HepG2 (cell line): Measurements from ENCODE around the gene RSRC2. TPM values are rescaled to one million over a fixed set of nuclear protein-coding genes. Genes with fewer than 3 reads are reported as not detected.

ENCODE experiments used
- ARNT ChIP-seq: fragments of 450-650 bp; IDR thresholded peaks from 2 replicates; pipeline ENCODE4 v1.6.1; 2017
- EP300 ChIP-seq, 3 experiments: sonication (generic) in 1 of 3; formaldehyde crosslinking in 1 of 3; IDR thresholded peaks; 2 replicates each; pipeline versions ENCODE4 v1.5.1 to v1.6.1; 2011 to 2020; ENCODE audit warnings: low read depth in 2 of 3, low read length in 2 of 3, borderline replicate concordance in 1 of 3, improper control_type of control experiment in 1 of 3, mild to moderate bottlenecking in 1 of 3, missing genetic modification reagents in 1 of 3, moderate library complexity in 1 of 3
- FOXJ3 ChIP-seq: sonication (generic); formaldehyde crosslinking; IDR thresholded peaks from 2 replicates; pipeline ENCODE4 v1.4.0; 2020; ENCODE audit warnings: missing genetic modification reagents, mild to moderate bottlenecking, borderline replicate concordance
- HDAC2 ChIP-seq: sonication (generic); formaldehyde crosslinking; IDR thresholded peaks from 2 replicates; pipeline ENCODE4 v1.4.0; 2020; ENCODE audit warnings: missing genetic modification reagents
- JUNB ChIP-seq: sonication (generic); formaldehyde crosslinking; IDR thresholded peaks from 2 replicates; pipeline ENCODE4 v1.8.0; 2022; ENCODE audit warnings: missing genetic modification reagents, mild to moderate bottlenecking, borderline replicate concordance
- KDM3A ChIP-seq: IDR thresholded peaks from 2 replicates; pipeline ENCODE4 v1.6.1; 2018; ENCODE audit warnings: low read depth, missing compliant biosample characterization
- KLF15 ChIP-seq: sonication (generic); formaldehyde crosslinking; IDR thresholded peaks from 2 replicates; pipeline ENCODE4 v1.8.1; 2023; ENCODE audit warnings: borderline replicate concordance, mild to moderate bottlenecking, inconsistent platforms, missing genetic modification reagents, mixed read lengths
- RFXANK ChIP-seq: IDR thresholded peaks from 2 replicates; pipeline ENCODE4 v1.6.1; 2016
- SOX13 ChIP-seq, 3 experiments: fragments of 450-650 bp in 1 of 3; sonication (generic) in 1 of 3; formaldehyde crosslinking in 1 of 3; IDR thresholded peaks in 2 of 3; conservative IDR thresholded peaks in 1 of 3; 2 replicates each; pipeline versions ENCODE4 v1.5.0 to v1.6.1; 2016 to 2020; ENCODE audit warnings: antibody characterized with exemption in 1 of 3, mild to moderate bottlenecking in 1 of 3, missing compliant biosample characterization in 1 of 3, missing genetic modification reagents in 1 of 3, moderate library complexity in 1 of 3
- SSRP1 ChIP-seq: IDR thresholded peaks from 2 replicates; pipeline ENCODE4 v1.6.1; 2016; ENCODE audit warnings: control low read depth
- ZBTB2 ChIP-seq: sonication (generic); formaldehyde crosslinking; IDR thresholded peaks from 2 replicates; pipeline ENCODE4 v1.8.0; 2022; ENCODE audit warnings: low read depth, missing genetic modification reagents
- polyA plus RNA-seq, 8 experiments: library from polyadenylated mRNA; depleted of rRNA in 3 of 8; stranded (reverse) in 7 of 8; unstranded in 1 of 8; fragments of >200 nt; fragmentation: Illumina TruSeq in 4 of 8; extraction: Trizol in 4 of 8; gene quantifications; 2 replicates each; pipeline versions ENCODE4 v1.2.1 to v1.2.3, GENCODE V29; 2011 to 2016; ENCODE audit warnings: low read depth in 4 of 8, missing spikeins in 1 of 8, mixed read lengths in 1 of 8; ENCODE audit not compliant: insufficient read depth in 1 of 8
- total RNA-seq, 5 experiments: library from RNA; depleted of rRNA; stranded (reverse); fragments of >200 nt; fragmentation: Illumina TruSeq; extraction: Trizol; gene quantifications; 2 replicates each; pipeline ENCODE4 v1.2.3, GENCODE V29; 2016; ENCODE audit warnings: low read depth in 1 of 5
- TF ChIP-seq, protein P1 (sequence below): sonication (generic); formaldehyde crosslinking; IDR thresholded peaks from 2 replicates; pipeline ENCODE4 v1.8.0; 2022; ENCODE audit warnings: missing genetic modification reagents, mild to moderate bottlenecking, inconsistent platforms, borderline replicate concordance
- TF ChIP-seq, protein P2 (sequence below): sonication (generic); formaldehyde crosslinking; IDR thresholded peaks from 2 replicates; pipeline ENCODE4 v1.4.0; 2020; ENCODE audit warnings: low read depth, mild to moderate bottlenecking, missing genetic modification reagents
- TF ChIP-seq, protein P3 (sequence below): IDR thresholded peaks from 2 replicates; pipeline ENCODE4 v1.6.1; 2016; ENCODE audit warnings: low read depth
- TF ChIP-seq, protein P4 (sequence below): sonication (generic); formaldehyde crosslinking; IDR thresholded peaks from 2 replicates; pipeline ENCODE4 v1.5.0; 2020; ENCODE audit warnings: mild to moderate bottlenecking, missing genetic modification reagents, borderline replicate concordance
- TF ChIP-seq, protein P5 (sequence below): sonication (generic); formaldehyde crosslinking; IDR thresholded peaks from 2 replicates; pipeline ENCODE4 v1.4.0; 2020; ENCODE audit warnings: missing genetic modification reagents, mild to moderate bottlenecking, borderline replicate concordance

RSRC2 gene
- total and polyA plus RNA-seq, 2 of the 13 experiments (the other 11 are each of a cell fraction or from before 2014, with no cell fraction given), result 31.4 to 77.8 TPM

DNA sequence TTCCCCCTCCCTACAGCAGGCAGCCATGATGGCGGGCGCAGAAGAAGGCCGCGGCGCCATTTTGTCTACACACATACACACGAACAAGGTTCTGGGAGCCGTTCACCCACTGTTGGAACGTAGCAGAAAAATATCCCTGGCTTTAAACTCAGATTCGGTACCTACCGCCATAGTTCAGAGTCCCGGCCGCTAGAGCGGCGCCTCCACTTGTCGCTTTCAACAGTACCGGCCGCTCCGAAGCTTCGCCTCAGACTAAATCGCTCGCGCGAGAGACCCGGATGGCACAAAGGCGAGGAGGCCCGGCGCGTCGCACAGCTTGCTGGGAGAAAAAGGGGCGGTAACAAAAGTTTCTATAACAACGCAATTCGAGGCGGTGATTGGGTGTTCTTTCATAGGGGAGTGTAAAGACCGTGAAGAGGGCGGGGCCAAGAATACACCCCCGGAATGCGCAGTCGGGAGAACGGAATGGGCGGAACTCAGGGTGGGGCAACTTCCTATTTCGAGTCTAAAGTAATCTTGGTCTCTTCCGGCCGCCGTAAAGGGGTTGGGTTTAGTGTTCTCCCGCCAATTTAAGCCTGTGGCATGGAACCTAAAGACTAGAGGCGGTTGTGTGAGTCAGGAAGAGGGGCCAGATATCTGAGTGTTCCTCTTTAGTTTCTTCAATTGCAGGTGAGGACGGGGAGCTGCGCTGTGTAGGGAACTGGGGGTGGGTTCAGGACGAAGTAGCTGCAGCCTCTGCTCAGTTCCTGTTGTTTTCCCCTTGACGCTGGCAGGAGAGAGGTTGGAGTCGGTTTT is at the start of gene RSRC2, which contains the start of gene KNTC1 (continued):
- peak; percentile 60; the same call in 1 of the 2 replicates for TF ChIP-seq FOXJ3
- peak; percentile 8 to 34 for TF ChIP-seq EP300 (IDR thresholded peaks at IDR 0.05; ENCODE audit: low read depth in 2 of 2, low read length in 2 of 2)
- no peak for TF ChIP-seq EP300 (CRISPR knock-in tag; IDR thresholded peaks at IDR 0.05; ENCODE audit: borderline replicate concordance)
- peak; percentile 43; the same call in 1 of the 2 replicates for TF ChIP-seq KLF15 (CRISPR knock-in tag)
- TF ChIP-seq, protein P1, sequence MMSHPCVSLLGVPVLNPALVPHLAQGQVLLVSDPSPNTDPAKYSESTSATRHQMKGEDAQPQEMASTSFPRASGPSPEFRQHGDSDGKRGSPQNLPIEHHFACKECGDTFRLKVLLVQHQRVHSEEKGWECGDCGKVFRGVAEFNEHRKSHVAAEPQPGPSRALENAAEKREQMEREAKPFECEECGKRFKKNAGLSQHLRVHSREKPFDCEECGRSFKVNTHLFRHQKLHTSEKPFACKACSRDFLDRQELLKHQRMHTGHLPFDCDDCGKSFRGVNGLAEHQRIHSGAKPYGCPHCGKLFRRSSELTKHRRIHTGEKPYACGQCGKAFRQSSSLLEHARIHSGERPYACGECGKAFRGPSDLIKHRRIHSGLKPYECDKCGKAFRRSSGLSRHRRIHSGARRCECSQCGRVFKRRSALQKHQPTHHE (CRISPR knock-in tag), result peak; percentile 37; the same call in 1 of the 2 replicates
- TF ChIP-seq, protein P2, sequence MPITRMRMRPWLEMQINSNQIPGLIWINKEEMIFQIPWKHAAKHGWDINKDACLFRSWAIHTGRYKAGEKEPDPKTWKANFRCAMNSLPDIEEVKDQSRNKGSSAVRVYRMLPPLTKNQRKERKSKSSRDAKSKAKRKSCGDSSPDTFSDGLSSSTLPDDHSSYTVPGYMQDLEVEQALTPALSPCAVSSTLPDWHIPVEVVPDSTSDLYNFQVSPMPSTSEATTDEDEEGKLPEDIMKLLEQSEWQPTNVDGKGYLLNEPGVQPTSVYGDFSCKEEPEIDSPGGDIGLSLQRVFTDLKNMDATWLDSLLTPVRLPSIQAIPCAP (CRISPR knock-in tag), result no peak
- no peak for TF ChIP-seq SSRP1 (CRISPR knock-in tag)
- peak; percentile 37; the same call in 1 of the 2 replicates for TF ChIP-seq JUNB (CRISPR knock-in tag)
- TF ChIP-seq, protein P3, sequence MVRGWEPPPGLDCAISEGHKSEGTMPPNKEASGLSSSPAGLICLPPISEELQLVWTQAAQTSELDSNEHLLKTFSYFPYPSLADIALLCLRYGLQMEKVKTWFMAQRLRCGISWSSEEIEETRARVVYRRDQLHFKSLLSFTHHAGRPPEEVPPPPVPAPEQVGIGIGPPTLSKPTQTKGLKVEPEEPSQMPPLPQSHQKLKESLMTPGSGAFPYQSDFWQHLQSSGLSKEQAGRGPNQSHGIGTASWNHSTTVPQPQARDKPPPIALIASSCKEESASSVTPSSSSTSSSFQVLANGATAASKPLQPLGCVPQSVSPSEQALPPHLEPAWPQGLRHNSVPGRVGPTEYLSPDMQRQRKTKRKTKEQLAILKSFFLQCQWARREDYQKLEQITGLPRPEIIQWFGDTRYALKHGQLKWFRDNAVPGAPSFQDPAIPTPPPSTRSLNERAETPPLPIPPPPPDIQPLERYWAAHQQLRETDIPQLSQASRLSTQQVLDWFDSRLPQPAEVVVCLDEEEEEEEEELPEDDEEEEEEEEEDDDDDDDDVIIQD (CRISPR knock-in tag), result peak; percentile 57; the same call in 1 of the 2 replicates
- no peak for TF ChIP-seq SOX13 (IDR thresholded peaks at IDR 0.05)
- TF ChIP-seq SOX13 (CRISPR knock-in tag; conservative IDR thresholded peaks at IDR 0.05 in 1 of 2, IDR thresholded peaks at IDR 0.05 in 1 of 2), result 0 out of 4 replicates have a peak, but pooled peaks of 1 of the 2 experiments have one; percentile 24
- TF ChIP-seq, protein P4, sequence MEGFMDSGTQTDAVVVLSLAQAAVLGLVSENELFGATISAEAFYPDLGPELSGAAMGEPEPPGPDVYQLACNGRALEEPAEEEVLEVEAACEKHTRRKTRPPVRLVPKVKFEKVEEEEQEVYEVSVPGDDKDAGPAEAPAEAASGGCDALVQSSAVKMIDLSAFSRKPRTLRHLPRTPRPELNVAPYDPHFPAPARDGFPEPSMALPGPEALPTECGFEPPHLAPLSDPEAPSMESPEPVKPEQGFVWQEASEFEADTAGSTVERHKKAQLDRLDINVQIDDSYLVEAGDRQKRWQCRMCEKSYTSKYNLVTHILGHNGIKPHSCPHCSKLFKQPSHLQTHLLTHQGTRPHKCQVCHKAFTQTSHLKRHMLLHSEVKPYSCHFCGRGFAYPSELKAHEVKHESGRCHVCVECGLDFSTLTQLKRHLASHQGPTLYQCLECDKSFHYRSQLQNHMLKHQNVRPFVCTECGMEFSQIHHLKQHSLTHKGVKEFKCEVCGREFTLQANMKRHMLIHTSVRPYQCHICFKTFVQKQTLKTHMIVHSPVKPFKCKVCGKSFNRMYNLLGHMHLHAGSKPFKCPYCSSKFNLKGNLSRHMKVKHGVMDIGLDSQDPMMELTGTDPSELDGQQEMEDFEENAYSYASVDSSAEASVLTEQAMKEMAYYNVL (CRISPR knock-in tag), result 0 out of 2 replicates have a peak, but pooled peaks have one; percentile 1
- peak; percentile 33; the same call in 1 of the 2 replicates for TF ChIP-seq HDAC2 (CRISPR knock-in tag)
- TF ChIP-seq ARNT, result no peak
- TF ChIP-seq ZBTB2 (CRISPR knock-in tag), result 0 out of 2 replicates have a peak, but pooled peaks have one; percentile 55
- no peak; the same call in none of the 2 replicates for TF ChIP-seq RFXANK
- TF ChIP-seq, protein P5, sequence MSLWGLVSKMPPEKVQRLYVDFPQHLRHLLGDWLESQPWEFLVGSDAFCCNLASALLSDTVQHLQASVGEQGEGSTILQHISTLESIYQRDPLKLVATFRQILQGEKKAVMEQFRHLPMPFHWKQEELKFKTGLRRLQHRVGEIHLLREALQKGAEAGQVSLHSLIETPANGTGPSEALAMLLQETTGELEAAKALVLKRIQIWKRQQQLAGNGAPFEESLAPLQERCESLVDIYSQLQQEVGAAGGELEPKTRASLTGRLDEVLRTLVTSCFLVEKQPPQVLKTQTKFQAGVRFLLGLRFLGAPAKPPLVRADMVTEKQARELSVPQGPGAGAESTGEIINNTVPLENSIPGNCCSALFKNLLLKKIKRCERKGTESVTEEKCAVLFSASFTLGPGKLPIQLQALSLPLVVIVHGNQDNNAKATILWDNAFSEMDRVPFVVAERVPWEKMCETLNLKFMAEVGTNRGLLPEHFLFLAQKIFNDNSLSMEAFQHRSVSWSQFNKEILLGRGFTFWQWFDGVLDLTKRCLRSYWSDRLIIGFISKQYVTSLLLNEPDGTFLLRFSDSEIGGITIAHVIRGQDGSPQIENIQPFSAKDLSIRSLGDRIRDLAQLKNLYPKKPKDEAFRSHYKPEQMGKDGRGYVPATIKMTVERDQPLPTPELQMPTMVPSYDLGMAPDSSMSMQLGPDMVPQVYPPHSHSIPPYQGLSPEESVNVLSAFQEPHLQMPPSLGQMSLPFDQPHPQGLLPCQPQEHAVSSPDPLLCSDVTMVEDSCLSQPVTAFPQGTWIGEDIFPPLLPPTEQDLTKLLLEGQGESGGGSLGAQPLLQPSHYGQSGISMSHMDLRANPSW (CRISPR knock-in tag), result peak; percentile 76; the same call in 1 of the 2 replicates
- TF ChIP-seq KDM3A (CRISPR knock-in tag), result 0 out of 2 replicates have a peak, but pooled peaks have one; percentile 40
